CD4-positive, alpha-beta T cell treated with Interleukin-15 for 1 hour (primary cell): Measurements from ENCODE around the gene CDKAL1.

ENCODE experiments used
- DNase-seq: peaks from one replicate; pipeline ENCODE4 v3.0.0-alpha.2; 2020

The CDKAL1 gene

DNA sequence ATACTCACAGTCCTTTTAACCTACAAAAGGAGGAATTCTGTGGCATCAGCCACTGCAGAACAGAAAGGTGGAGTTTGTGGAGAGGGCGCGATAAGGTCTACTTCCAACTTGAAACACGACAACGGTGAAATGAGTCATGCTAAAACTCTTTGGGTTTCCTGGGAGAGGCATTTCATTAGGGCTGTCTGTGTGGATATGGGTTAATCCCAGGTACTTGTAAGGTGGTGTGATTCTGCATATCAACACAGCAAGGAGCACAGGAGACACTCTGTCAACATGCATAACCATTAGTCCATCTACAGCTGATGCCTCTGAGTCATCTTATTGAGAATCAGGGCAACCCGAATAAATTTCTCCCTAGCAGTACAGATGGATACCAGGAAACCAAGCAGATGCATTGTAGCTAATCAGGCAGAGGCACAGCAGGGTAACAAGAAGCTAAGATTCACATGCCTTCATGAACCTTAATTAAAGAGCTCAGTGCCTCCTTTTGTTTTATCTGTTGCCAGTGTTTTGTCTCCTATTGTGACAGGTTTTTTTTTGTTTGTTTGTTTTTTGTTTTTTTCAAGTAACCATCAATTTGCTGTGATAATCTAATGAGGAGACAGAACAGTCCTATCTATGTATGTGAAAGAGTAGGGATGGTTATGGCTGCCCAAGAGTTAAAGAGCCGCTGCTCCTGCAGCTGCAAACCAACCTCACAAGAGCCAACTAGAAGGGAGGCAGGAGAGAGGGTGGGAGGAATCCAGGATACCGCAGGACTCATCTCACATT lies 743.5 kb downstream of the CDKAL1 start:
- no peak for DNase-seq

DNA sequence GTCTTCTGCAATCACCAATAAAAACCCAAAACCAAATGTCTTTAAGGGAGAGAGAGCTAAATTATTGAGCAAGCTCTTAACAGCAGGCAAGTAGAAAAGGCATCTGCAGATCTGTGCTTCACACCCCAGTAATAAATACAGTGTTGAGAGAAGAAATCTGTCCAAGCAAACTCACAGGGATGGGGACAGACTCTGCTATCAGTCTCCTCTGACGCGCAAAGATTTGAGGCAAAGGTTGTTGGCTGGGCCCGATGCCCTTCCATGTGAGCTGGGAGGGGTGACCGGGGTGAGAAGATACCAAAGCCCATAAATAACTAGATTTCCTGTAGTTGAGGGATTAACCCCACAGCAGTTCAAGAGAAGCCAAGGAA lies 744.1 kb downstream of the CDKAL1 start:
- DNase-seq = no peak

DNA sequence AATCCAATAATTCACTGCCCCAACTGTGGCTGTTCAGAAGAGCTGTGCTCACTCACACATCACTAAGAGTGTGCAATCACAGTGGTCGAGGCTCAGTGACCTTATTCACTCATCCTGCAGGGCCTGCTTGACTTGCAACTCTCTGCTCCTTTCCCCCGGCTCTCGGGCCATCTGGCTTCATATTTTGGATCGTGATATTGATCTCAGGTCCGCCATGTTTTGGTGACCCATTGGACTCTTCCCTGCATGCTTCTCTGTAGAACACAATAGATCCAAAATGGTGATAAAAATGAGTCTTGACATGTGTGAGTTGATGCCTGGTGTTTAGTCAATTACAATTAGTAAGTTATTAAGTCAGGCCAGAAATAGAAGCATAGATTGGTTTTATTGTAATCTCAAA lies 745.4 kb downstream of the CDKAL1 start:
- DNase-seq = no peak

DNA sequence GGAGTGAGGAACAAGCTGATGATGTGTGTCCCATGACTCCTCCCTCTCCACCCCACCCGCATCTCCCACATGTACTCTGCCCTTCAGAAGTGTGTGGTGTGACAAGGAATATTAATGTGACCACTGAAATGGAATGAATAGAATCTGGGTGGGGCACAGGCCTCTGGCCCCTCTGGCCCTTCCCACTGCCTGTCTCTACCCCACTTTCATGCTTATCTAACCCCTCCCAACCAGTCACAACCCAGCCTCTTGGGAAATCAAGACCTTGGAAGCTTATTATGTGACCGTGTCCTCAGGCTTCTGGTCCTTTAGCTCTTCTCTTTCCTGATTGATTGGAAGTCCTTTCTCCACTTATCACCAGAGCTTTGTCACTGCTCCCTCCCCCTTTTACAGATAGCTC lies 747.1 kb downstream of the CDKAL1 start:
- no peak for DNase-seq
